ENCODE data around the gene CCNA1.

DNA sequence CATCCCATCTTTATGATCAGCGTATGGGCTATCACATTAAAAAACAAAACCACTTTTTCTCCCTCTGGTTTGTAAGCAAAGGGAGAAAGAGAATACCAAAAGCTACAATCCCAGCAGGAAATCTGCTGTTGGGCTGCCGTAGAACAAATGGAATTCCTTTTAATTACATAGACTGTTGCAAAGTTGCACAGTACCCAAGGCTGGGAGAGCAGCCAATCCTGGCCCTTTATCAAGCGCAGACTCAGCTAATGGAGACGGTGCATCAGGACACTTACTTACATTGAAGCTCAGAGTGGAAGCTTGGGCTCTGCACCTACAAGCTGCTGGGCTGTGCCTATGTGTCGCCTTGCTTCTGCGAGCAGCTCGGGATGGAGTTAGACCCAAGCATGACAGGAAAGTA, 15.2 kb downstream of the CCNA1 start:
- no peak for TF ChIP-seq CTCF (IDR thresholded peaks at IDR 0.05)
- no peak for TF ChIP-seq POLR2A (IDR thresholded peaks at IDR 0.05)
